HG03460 (cell line): ENCODE data around the gene SERPINA12.

Experiments
- ATAC-seq: cut with Tn5 transposase; IDR thresholded peaks from one replicate; pipeline ENCODE4 v1.9.1; 2021; ENCODE audit not compliant: unreplicated experiment

The SERPINA12 gene, protein sequence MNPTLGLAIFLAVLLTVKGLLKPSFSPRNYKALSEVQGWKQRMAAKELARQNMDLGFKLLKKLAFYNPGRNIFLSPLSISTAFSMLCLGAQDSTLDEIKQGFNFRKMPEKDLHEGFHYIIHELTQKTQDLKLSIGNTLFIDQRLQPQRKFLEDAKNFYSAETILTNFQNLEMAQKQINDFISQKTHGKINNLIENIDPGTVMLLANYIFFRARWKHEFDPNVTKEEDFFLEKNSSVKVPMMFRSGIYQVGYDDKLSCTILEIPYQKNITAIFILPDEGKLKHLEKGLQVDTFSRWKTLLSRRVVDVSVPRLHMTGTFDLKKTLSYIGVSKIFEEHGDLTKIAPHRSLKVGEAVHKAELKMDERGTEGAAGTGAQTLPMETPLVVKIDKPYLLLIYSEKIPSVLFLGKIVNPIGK

DNA sequence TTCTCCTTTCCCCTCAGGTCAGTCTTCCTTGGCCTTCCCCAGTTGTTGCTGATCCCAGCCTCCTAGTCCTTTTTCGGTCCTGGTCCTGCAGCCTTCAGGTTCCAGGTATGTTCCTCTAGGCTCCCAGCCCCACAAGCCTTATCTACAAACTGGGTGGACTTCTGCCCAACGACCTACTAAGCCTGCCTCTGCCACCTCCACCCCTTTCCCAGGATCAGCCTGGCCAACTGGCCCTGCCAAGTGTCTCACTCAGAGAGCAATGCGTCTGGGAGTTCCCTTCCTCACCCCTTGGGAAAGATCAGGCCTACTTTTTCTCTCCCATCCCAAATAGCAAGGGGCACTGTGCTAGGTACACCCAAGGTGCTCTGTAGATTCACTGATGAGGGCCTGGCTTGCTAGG lies at the start of gene SERPINA12:
Gene SERPINA12 (minus strand): TSS at position 114 of the 400 bp plus-strand sequence. CDS start 11,072 bp downstream, outside the sequence.
- no peak for ATAC-seq

DNA sequence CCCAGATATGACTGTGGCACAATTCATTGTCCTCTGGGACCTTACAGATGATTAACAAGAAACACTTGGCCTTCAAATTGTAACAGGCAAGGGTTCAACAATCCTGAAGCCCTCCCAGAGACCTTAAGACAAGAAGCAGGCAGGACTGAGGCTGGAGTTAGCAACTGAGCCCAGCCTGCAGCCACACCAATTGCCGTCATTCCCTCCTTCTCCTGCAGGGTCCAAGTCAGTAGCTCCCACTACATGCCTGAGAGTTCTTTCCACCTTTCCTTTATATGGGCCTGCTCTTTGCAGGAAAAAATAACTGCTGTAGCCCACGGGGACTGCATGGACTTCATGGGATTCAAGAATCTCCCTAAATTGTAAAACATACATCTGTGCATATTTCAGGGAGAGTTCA lies 49.6 kb upstream of the SERPINA12 start:
- no peak for ATAC-seq

DNA sequence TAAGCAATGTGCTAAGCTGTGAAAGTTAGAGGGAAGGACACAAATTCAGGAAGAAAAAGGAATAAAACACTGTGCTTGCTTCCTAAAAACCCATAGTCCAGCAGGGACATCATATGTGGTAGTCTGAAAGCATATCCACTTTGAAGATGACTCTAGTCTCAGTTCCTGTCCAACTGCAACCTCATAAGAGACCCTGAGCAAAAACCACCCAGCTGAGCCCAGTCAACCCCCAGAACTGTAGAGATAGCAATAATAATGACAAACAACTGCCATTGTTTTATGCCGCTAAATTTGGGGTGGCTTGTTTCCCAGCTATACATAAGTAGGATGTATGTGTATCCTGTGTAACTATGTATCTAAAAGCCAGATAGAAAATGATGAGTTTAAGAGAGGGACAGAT lies 48.1 kb upstream of the SERPINA12 start:
- ATAC-seq = no peak

DNA sequence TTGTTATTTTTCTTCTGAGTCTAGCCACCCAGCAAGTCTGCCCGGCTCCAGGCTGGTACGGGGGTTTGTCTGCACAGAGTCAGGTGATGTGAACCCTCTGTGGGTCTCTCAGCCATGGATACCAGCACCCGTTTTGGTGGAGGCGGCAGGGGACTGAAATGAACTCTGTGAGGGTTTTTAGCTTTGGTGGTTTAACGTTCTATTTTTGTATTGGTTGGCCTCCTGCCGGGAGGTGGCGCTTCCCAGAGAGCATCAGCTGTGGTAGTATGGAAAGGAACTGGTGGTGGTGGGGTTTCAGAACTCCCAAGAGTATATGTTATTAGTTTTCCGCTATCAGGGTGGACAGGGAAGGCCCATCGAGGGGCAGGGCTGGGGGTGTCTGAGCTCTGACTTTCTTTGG lies 46.7 kb upstream of the SERPINA12 start:
- no peak for ATAC-seq

DNA sequence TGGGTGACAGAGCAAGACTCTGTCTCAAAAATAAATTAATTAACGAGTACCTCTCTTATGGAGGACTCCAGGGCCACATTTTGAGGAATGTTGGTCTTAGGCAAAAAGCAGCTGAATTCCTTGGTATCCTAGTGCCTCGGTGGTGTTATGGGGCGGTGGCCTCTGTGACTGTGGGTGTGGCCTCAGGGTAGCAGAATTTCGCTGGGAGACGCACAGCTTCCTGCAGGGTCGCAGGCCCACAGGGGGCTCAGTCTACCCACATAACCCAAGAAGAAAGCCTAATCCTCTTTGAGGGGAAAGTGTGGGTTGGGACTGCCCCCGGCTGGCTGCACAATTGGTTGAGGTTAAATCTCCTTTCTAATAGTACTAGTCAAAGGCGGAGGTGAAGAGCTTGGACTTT lies 40.8 kb upstream of the SERPINA12 start:
- ATAC-seq = no peak

DNA sequence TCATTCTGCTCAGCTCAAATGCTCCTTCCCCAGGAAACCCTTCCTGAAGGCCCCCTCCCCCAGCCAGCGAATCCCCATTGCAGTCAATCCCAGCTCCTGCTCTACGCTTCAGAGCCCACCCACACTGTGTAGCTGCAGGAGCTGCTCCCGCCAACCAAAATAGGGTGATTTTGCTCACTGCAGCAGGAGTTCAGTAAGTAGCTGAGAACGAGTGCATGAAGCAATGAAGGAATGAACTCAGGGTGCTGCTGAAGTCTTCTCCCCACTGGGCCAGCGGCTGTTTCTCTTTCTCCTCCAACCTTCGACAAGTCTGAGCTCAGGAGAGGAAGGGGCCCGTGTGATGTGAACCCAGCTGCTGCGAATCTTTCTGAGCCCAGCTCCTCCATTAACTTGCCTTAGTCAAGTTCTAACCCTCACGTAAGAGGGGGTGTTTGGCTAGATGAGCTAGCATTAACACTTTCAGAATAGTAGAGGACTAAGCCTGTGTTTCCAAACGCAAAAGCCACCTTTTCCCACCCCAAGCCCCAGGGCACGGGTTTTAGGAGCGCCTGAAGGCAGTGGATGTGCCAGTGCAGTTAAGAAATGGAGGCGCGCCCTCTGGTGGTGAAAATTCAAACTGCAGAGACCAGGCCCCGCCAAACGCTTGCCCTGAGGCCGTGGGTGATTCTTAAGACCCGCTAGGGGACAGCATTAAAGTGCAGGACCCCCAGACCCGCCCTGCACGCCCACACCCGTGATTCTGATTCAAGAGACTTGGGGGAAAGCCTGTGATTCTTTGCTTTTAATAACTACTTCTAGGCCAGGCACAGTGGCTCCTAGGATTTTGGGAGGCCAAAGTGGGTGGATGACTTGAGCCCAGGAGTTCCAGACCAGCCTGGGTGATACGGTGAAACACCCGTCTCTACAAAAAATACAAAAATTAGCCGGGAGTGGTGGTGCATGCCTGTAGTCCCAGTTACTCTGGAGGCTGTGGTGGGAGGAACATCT lies 40.0 kb upstream of the SERPINA12 start:
- ATAC-seq = no peak

DNA sequence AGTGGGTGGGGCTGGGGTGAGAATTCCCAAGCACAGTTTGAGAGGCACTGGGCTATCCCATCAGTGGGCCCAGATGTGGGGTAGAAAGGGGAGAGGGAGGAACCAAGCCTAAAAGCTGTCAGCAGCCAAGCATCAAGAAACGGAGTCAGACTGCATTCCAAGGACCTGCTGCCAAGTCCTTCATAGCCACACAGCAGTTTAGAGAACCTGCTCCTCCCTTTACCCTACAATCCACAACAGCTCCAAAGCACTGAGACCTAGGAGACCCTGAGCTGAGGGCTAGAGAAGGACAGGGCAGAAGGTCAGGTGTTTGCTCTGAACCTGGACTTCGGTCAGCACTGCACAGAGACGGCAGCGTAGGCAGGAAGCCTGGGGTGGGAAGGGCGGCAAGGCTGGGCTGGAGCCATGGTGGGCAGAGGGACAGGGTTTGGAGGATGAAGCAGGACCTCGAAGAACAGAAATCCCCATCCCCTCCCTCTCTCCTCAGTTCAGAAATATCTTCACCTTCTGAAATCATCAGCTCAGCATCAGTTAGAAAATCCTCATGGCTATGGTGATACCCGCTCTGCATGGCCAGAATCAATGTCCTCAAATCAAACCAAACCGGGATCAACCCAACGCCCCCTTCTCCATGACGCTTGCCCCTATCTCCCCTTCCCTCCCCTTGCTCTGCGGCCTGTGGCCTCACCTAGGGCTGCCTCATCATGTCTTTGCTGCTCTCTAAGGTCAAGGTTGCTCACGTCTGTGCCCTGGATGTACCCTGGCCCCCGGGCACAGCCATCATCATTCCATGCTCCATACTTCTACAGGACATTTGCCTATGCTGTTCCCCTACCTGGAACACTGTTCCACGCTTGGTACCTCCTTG lies 39.1 kb upstream of the SERPINA12 start:
- ATAC-seq = no peak

DNA sequence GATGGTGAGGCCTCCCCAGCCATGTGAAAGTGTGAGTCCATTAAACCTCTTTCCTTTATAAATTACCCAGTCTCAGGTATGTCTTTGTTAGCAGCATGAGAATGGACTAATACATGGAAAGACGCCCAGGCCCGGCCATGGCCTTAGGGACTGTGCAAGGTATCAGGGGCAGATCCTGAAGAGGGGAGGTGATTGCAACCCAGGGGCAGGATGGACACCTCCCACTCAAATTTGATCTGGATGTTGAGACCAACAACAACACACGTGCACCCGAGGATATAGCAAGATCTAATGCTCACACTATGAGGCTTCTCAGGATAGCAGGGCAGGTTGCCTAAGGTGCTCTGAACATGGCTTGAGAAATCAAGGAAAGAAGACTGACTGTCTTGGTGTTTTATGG lies 38.5 kb upstream of the SERPINA12 start:
- ATAC-seq = no peak

DNA sequence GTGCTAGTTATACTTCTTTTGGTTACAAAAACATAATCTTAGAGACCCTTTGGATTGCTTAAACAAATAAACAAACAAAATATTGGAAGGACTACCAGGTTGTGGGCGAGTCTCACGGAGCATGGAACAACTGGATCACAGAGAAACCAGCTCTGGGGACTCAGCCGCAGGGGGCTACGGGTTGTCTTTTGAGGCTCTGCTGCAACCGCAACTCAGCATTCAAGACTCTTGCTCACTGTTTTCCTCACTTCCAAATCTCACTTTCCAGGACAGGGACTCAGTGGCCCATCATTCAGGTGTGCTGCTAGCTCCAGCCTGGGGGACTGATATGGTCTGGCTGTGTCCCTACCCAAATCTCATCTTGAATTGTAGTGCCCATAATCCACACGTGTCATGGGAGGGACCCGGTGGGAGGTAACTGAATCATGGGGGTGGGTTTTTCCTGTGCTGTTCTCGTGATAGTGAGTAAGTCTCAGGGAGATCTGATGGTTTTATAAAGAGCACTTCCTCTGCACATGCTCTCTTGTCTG lies 37.9 kb upstream of the SERPINA12 start:
- ATAC-seq = no peak

DNA sequence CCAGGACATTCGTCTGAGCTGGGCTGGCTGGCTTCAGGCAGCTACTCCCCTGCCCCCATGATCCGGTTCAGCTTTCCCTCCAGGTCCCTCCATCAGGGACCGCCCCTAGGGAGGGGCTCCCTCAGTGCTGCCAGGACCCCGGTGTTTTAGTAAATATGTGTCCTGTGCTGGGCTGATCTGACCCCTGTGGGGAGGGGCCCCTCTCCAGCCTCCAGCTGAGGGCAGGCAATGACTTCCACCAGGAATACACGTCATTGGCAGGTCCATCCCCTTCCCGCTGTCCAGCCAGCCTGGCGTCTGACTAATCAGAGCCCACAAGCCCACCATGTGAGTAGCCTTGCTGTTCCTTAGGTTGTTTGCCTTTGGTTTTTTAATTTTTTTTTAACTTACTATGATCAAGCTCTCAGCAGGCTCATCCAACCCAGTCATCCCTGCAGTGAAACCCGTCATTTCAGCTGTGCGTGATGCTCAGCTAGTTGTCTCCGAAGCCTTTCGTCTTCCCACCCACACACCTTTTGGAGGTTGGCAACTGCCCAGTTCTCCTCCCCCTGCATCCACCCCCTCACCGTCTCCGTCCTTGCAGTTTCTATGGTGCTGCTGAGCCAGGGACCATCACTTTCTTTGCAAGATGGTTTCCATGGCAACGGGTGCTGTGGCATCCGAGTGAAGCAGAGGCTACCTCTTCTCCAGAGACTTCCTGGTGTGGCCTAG lies 36.0 kb upstream of the SERPINA12 start:
- no peak for ATAC-seq

DNA sequence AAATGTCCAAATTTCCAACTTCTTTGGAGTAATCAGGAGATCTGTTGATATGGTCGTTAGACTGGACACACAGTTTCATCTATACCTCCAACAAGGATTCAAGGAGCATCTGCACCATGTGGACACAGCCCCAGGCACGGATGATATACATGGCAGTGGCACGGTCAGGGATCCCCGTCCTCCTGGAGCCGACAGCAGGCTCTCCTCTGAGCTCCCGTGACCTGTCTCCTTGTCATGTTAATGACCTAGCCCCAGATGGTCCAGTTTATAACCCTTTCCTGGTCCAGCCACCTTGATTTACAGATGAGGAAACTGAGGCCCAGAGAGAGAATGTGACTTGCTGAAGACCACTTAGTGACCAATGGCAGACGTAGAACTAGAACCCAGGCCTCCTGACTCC lies 35.5 kb upstream of the SERPINA12 start:
- no peak for ATAC-seq

DNA sequence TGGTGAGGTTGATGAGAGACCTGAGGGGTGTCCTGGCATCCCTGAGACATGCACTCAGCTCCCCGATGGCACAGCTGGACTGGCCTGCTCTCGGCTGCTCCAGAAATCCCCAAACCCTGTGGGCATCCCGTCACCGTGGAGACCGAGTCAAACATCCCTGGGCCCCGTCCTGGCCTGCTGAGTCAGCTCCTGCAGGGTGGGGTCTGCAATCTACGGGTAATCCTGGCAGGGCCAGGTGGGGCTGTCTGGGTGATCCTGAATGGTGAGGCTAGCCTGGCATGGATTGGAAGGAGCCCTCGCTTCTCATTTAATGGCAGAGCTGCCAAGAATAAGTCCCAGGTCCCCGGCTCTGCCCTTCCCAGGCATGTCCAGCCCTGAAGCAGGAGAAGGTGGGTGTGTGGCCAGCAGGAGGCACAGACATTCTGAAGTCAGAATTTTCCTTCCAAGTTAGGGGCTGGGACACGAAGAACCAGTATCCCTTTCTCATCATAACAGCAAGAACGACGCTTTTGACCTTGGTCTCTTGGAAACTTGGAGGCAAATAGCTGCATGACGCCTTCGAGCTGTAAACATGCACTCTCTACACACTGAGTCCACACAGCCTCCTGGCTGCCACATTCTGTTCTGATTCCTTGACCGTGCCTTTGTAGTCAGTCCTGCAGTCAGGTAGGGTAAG lies 34.3 kb upstream of the SERPINA12 start:
- no peak for ATAC-seq

DNA sequence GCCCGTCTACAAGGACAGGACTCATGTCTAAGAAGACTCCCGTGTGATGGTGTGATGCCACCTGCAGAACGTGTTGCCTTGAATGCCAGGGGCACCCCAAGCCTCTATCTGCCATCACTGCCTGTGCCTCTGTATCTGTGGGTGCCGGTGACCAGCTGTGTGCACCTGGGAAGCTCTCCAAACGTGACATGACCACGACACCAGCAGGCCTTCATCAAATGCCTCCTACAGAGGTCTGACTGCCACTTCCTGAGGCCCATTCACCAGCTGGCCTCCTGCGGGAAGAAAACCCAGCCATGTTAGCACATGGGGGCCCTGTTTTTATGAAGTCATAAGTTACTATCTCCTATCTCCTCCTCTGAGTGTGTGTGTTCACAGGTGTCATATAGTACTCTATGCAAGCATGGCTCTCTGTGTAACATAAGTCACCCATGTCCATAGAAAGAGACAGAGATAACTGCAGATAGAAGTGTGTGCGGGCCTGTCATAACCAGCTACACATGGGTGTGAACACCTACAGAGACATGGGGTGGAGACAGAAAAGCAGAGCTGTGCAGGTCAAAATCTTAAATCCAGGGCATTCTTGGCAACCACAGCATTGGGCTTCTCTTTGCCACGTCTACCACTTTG lies 33.7 kb upstream of the SERPINA12 start:
- no peak for ATAC-seq

DNA sequence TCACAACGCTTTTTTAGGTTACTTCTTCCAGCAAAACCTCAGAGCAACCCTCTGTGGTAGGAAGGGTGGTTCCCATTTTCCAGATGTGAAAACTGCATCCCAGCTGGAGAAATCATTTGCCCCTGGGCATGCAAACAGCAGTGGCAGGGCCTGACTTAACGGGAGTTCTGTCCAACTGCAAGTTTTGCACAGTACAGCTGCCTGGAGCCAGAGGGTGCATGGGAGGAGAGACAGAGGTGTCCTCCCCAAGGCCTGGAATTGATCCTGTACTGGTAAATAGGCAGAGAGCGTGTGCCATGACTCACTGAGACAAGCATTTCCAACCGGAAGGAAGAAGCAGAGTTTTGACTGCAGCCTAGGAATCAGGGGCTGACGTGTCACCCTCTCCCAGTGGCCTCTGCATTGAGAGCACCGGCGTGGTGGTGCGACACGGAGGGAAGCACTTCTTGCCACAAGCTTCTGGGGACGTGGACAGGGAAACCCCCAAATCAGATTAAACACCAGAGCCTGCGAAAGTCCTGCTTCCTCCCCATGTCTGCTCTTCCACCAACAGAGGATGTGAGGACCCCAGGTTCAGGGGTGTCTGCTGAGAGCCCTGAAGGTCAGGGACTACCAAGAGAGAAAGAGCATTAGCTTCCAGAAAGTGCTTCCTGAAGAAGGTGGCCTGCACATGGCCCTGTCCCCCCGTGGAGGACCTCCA lies 33.0 kb upstream of the SERPINA12 start:
- ATAC-seq = no peak

DNA sequence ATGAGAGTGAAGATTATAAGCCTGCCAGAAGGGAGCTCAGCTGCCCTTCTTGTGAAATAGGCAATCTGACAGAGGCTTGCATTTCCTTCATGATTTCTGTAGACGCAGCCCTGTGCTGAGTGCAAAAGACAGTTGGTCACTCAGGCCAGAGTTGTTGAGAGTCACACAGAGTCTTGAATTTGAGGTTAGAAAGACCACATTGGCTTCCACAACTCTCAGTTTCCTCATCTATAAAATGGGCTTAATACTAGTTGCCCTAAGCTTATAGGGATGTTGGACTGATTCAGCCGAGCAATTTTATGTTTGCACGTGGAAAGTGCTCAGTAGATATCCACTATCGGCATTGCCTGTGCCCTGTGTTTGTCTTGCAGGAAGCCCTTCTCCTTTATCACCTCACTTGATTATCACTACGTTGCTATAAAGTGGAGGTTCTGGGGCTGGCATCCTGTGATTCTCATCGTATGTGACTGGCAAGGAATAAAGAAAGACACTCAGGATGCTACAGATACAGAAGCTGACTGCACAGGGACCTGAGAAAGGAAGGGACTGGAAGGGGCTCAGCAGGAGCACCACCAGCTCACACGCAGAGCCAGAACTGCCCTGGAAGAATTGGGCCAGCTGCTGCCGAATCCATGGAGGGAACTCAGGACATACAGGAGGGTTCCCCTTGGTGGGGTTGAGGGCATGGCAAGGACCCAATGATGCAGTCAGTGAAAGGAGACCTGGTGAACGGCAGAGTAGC lies 32.1 kb upstream of the SERPINA12 start:
- no peak for ATAC-seq

DNA sequence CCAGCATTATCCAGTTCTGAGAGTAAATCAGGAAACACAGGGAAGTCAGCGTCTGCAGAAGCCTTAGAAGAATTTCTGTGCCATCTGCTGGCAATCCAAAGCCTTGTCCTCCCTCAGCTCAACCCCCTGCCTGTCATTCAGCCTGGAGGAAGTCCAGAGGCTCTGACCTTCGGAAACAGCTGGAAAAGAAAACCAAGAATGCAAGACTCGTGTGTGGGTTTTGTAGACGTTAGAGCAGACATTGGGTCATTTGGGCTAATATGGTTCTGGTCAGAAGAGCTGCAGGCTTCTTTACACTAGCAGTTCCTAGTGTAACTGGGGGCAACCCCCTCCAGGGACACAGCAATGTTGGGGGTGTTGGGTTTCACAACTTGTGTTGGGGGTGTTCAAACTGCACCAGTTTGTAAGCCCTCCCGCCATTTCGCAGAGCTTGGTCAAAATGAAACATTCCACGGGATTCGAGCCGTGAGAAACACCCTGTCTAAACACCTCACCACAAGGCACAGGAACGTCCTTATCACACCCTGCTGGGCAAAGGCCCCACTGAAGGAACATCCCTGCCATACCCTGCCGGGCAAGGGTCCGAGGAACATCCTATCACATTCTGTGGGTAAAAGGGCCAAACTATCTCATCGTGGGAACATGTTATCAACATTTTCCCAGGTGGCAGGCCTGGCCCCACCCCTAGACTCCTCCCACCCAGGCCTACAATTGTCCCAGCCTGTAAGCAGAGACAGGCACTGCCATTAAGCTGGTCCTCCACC lies 30.9 kb upstream of the SERPINA12 start:
- ATAC-seq = no peak

DNA sequence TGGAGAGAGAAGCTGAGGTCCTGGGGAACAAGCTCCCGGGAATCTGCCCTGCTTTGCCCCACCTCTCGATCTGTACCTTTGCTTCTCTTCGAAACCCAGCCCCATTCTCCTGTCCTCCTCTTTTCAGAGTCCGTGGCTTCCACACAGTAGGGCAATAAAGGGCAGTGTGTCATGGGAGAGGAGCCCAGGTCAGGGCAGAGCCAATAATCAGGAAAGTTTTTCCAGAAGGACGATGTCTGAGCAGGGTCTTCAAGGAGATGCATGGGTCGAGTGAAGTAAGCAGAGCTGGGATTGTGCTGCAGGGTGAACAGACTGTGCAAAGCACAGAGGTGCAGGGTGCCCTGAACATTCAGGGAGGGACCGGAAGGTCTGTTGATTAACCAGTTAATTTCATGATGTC lies 29.9 kb upstream of the SERPINA12 start:
- ATAC-seq = no peak
